Measurements from ENCODE around the gene RIT1. TPM values are rescaled to one million over a fixed set of nuclear protein-coding genes. Genes with fewer than 3 reads are reported as not detected.

RIT1 gene
- total and polyA plus RNA-seq, 2 of the 13 experiments (the other 11 are each of a cell fraction or from before 2014, with no cell fraction given): 12.2 to 32.2 TPM

DNA sequence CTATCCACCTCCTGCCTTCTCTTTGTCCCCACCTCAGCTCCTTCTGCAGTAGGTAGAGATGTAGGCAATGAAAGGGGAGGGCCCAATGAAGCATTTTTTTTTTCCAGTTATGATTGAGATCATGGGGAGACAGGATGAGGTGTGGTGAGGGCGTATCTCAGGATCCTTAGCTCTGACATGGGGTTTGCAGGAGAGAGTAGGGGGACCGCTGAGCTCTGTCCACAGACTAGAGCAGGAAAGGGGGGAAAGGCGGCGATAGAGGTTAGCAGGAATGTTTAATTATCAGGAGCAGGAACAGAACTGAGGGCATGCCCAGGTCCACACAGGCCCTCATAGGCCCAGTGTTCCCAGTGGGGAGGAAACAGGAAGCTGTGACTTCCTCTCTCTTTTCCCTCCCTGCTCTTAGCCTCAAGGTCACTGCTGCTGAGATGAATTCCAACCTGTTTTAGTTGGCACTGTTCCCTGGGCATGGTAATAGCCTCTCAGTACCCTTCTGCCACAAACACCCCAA lies 29.4 kb upstream of the RIT1 start (continued):
- no peak for TF ChIP-seq ZBTB26 (CRISPR knock-in tag; IDR thresholded peaks at IDR 0.05; ENCODE audit: borderline replicate concordance)
- TF ChIP-seq NRL (CRISPR knock-in tag; IDR thresholded peaks at IDR 0.05; ENCODE audit: borderline replicate concordance): no peak
- no peak for TF ChIP-seq STAG1 (CRISPR knock-in tag; IDR thresholded peaks at IDR 0.05)
- no peak for TF ChIP-seq ZNF121 (CRISPR knock-in tag; IDR thresholded peaks at IDR 0.05)
- no peak for TF ChIP-seq ZNF30 (CRISPR knock-in tag; IDR thresholded peaks at IDR 0.05)
- no peak for TF ChIP-seq GFI1 (CRISPR knock-in tag; IDR thresholded peaks at IDR 0.05; ENCODE audit: borderline replicate concordance)
- no peak for TF ChIP-seq ZNF160 (CRISPR knock-in tag; IDR thresholded peaks at IDR 0.05)
- TF ChIP-seq CEBPG (CRISPR knock-in tag; IDR thresholded peaks at IDR 0.05): 0 out of 2 replicates have a peak, but pooled peaks have one; percentile 16
- TF ChIP-seq ZSCAN22 (CRISPR knock-in tag; IDR thresholded peaks at IDR 0.05): no peak
- no peak for TF ChIP-seq RERE (CRISPR knock-in tag; IDR thresholded peaks at IDR 0.05; ENCODE audit: low read depth)
- TF ChIP-seq ZNF629 (CRISPR knock-in tag; conservative IDR thresholded peaks at IDR 0.05): no peak
- no peak for TF ChIP-seq ZBTB3 (CRISPR knock-in tag; IDR thresholded peaks at IDR 0.05; ENCODE audit: borderline replicate concordance, low read depth)
- no peak; the same call in 1 of the 2 replicates for TF ChIP-seq HNF1B (CRISPR knock-in tag; IDR thresholded peaks at IDR 0.05)
- TF ChIP-seq ZNF20 (CRISPR knock-in tag; IDR thresholded peaks at IDR 0.05): no peak
- peak; percentile 50; the same call in 1 of the 2 replicates for TF ChIP-seq ZNF501 (CRISPR knock-in tag; IDR thresholded peaks at IDR 0.05)
- no peak for TF ChIP-seq PAX8 (CRISPR knock-in tag; IDR thresholded peaks at IDR 0.05; ENCODE audit: borderline replicate concordance)
- TF ChIP-seq LCORL (IDR thresholded peaks at IDR 0.05): no peak
- no peak; the same call in 1 of the 2 replicates for TF ChIP-seq LCORL (CRISPR knock-in tag; IDR thresholded peaks at IDR 0.05)
- TF ChIP-seq SAP130 (CRISPR knock-in tag; IDR thresholded peaks at IDR 0.05; ENCODE audit: low read depth): peak; percentile 83
- no peak for TF ChIP-seq ZMAT5 (CRISPR knock-in tag; IDR thresholded peaks at IDR 0.05; ENCODE audit: borderline replicate concordance, low read depth)
- TF ChIP-seq ZFX (CRISPR knock-in tag; IDR thresholded peaks at IDR 0.05; ENCODE audit: low read depth): peak; percentile 93
- TF ChIP-seq, protein P1, sequence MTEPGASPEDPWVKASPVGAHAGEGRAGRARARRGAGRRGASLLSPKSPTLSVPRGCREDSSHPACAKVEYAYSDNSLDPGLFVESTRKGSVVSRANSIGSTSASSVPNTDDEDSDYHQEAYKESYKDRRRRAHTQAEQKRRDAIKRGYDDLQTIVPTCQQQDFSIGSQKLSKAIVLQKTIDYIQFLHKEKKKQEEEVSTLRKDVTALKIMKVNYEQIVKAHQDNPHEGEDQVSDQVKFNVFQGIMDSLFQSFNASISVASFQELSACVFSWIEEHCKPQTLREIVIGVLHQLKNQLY (CRISPR knock-in tag; IDR thresholded peaks at IDR 0.05): 0 out of 2 replicates have a peak, but pooled peaks have one; percentile 43
